Neural cell (in vitro differentiated cells): Measurements from ENCODE around the gene PKDCC. TPM values are rescaled to one million over a fixed set of nuclear protein-coding genes. Genes with fewer than 3 reads are reported as not detected.

Source experiments
- H2AFZ ChIP-seq: fragments of 200-600, 300-800 bp; sonication (generic), shearing (Covaris generic); 2 replicates; pipeline ENCODE4 v1.6.0; 2014; ENCODE audit warnings: low read depth, mild to moderate bottlenecking, antibody characterized with exemption, low read length, moderate library complexity
- H3F3A ChIP-seq: fragments of 200-600 bp; shearing (Covaris generic); 2 replicates; pipeline ENCODE4 v1.6.1; 2016; ENCODE audit warnings: mild to moderate bottlenecking, moderate library complexity, mixed read lengths, antibody characterized with exemption, low read length; ENCODE audit not compliant: insufficient read depth, poor library complexity, severe bottlenecking
- H3K27ac ChIP-seq: fragments of 200-600, 300-800 bp; sonication (generic), shearing (Covaris generic); 2 replicates; pipeline ENCODE4 v1.5.1; 2014; ENCODE audit warnings: mild to moderate bottlenecking, low read length, moderate library complexity
- H3K27me3 ChIP-seq: fragments of 300-800, 200-600 bp; sonication (generic), shearing (Covaris generic); 2 replicates; pipeline ENCODE4 v1.6.0; 2014; ENCODE audit warnings: mild to moderate bottlenecking, low read depth, low read length, moderate library complexity; ENCODE audit not compliant: insufficient read depth
- H3K36me3 ChIP-seq: fragments of 300-800, 200-600 bp; sonication (generic), shearing (Covaris generic); 2 replicates; pipeline ENCODE4 v1.5.1; 2014; ENCODE audit warnings: mild to moderate bottlenecking, antibody characterized with exemption, low read length, moderate library complexity; ENCODE audit not compliant: insufficient read depth
- H3K4me2 ChIP-seq: fragments of 300-800, 200-600 bp; sonication (generic), shearing (Covaris generic); 2 replicates; pipeline ENCODE4 v1.6.0; 2014; ENCODE audit warnings: mild to moderate bottlenecking, low read length
- H3K4me3 ChIP-seq: fragments of 300-800, 200-600 bp; sonication (generic), shearing (Covaris generic); 2 replicates; pipeline ENCODE4 v1.5.1; 2014; ENCODE audit warnings: mild to moderate bottlenecking, low read length, moderate library complexity
- H3K79me2 ChIP-seq: fragments of 200-600 bp; shearing (Covaris generic); replicated peaks from 2 replicates; pipeline ENCODE4 v1.6.0; 2014; ENCODE audit warnings: mild to moderate bottlenecking, low read length, moderate library complexity; ENCODE audit not compliant: insufficient read depth
- H3K9ac ChIP-seq: fragments of 300-800, 200-600 bp; sonication (generic), shearing (Covaris generic); 2 replicates; pipeline ENCODE4 v1.6.1; 2016; ENCODE audit warnings: mild to moderate bottlenecking, low read length, mixed read lengths
- H3K9me2 ChIP-seq: fragments of 200-600 bp; shearing (Covaris generic); 2 replicates; pipeline ENCODE4 v1.6.1; 2016; ENCODE audit warnings: mild to moderate bottlenecking, low read length, mixed read lengths; ENCODE audit not compliant: insufficient read depth
- H3K9me3 ChIP-seq: fragments of 200-600, 300-800 bp; sonication (generic), shearing (Covaris generic); 2 replicates; pipeline ENCODE4 v1.6.1; 2016; ENCODE audit warnings: mild to moderate bottlenecking, mixed run types, low read length, moderate library complexity, mixed read lengths
- H4K20me1 ChIP-seq: fragments of 200-600 bp; shearing (Covaris generic); 2 replicates; pipeline ENCODE4 v1.6.1; 2016; ENCODE audit warnings: mild to moderate bottlenecking, mixed run types; ENCODE audit not compliant: insufficient read depth
- CTCF ChIP-seq: fragments of 450-650 bp; IDR thresholded peaks from 2 replicates; pipeline ENCODE4 v1.5.1; 2014; ENCODE audit warnings: antibody characterized with exemption, mild to moderate bottlenecking, moderate library complexity; ENCODE audit not compliant: poor library complexity, severe bottlenecking
- EP300 ChIP-seq: fragments of 450-650 bp; conservative IDR thresholded peaks from 2 replicates; pipeline ENCODE4 v1.6.1; 2014; ENCODE audit warnings: antibody characterized with exemption, mild to moderate bottlenecking, moderate library complexity; ENCODE audit not compliant: poor library complexity, severe bottlenecking
- EZH2 ChIP-seq: fragments of 200-600, 300-800 bp; shearing (Covaris generic), sonication (generic); IDR thresholded peaks from 2 replicates; pipeline ENCODE4 v1.6.1; 2014; ENCODE audit warnings: antibody characterized with exemption, low read length, borderline replicate concordance, mild to moderate bottlenecking; ENCODE audit not compliant: insufficient read depth, poor library complexity, severe bottlenecking
- MXI1 ChIP-seq: fragments of 450-650 bp; conservative IDR thresholded peaks from 2 replicates; pipeline ENCODE4 v1.6.1; 2014; ENCODE audit warnings: antibody characterized with exemption, mild to moderate bottlenecking; ENCODE audit not compliant: poor library complexity, severe bottlenecking
- POLR2AphosphoS5 ChIP-seq: IDR thresholded peaks from 2 replicates; pipeline ENCODE4 v1.6.1; 2012
- RAD21 ChIP-seq: fragments of 450-650 bp; conservative IDR thresholded peaks from 2 replicates; pipeline ENCODE4 v1.6.1; 2014; ENCODE audit warnings: antibody characterized with exemption, mild to moderate bottlenecking, moderate library complexity
- REST ChIP-seq: IDR thresholded peaks from 2 replicates; pipeline ENCODE4 v1.6.1; 2012; ENCODE audit warnings: borderline replicate concordance
- SMC3 ChIP-seq: fragments of 450-650 bp; conservative IDR thresholded peaks from 2 replicates; pipeline ENCODE4 v1.6.1; 2014; ENCODE audit warnings: antibody characterized with exemption, mild to moderate bottlenecking, moderate library complexity; ENCODE audit not compliant: poor library complexity
- TAF1 ChIP-seq: IDR thresholded peaks from 2 replicates; pipeline ENCODE4 v1.6.1; 2012; ENCODE audit warnings: low read depth
- polyA plus RNA-seq: library from polyadenylated mRNA; depleted of rRNA; stranded (reverse); fragments of >200 nt; gene quantifications from 2 replicates; pipeline ENCODE4 v1.2.3, GENCODE V29; 2014

PKDCC gene
- polyA plus RNA-seq, 1 donor from 2014 or later = 37.4 TPM

GRCh38 chr2:42071791-42072190 is 24.0 kb downstream of the PKDCC start:
- H3F3A ChIP-seq = no peaks in the 10 kb centered on the region
- H3K79me2 ChIP-seq = no peaks in the 10 kb centered on the region
- no peak overlapping the region for H3K27ac ChIP-seq
- H3K4me2 ChIP-seq = no peak overlapping the region
- H3K4me3 ChIP-seq = no peak overlapping the region
- H3K36me3 ChIP-seq = no peaks in the 10 kb centered on the region
- H3K9me2 ChIP-seq = no peaks in the 10 kb centered on the region
- H2AFZ ChIP-seq = no peak overlapping the region
- no peaks in the 10 kb centered on the region for H4K20me1 ChIP-seq
- no peaks in the 10 kb centered on the region for H3K27me3 ChIP-seq
- H3K9me3 ChIP-seq = no peaks in the 10 kb centered on the region
- no peak overlapping the region for H3K9ac ChIP-seq
- TF ChIP-seq SMC3 (no peak), POLR2AphosphoS5 (no peak), EP300 (no peak), REST (no peak), EZH2 (no peak), TAF1 (no peak), CTCF (no peak), MXI1 (no peak), RAD21 (no peak)

GRCh38 chr2:42072349-42073118 is 24.7 kb downstream of the PKDCC start:
- Histone ChIP-seq H3K4me2 (no peak overlapping the region), H3K79me2 (no peaks in the 10 kb centered on the region), H3K9me2 (no peaks in the 10 kb centered on the region), H2AFZ (no peak overlapping the region), H3K36me3 (no peaks in the 10 kb centered on the region), H3K27ac (no peak overlapping the region), H3K9me3 (no peaks in the 10 kb centered on the region), H4K20me1 (no peaks in the 10 kb centered on the region), H3K4me3 (no peak overlapping the region), H3K27me3 (no peaks in the 10 kb centered on the region), H3K9ac (no peak overlapping the region), H3F3A (no peaks in the 10 kb centered on the region)
- no peak for TF ChIP-seq EP300
- TF ChIP-seq SMC3 = no peak
- TF ChIP-seq TAF1 = no peak
- TF ChIP-seq MXI1 = no peak
- TF ChIP-seq RAD21 = no peak
- no peak for TF ChIP-seq POLR2AphosphoS5
- no peak for TF ChIP-seq EZH2
- no peak for TF ChIP-seq CTCF
- no peak for TF ChIP-seq REST
